SK-N-SH (cell line): ENCODE data around the gene ADPGK. TPM values are rescaled to one million over a fixed set of nuclear protein-coding genes. Genes with fewer than 3 reads are reported as not detected.

Experiments used
- CTCF ChIA-PET: fragments of 300-600, 350-600 bp; formaldehyde crosslinking; extraction: SDS; loops from one replicate; lab custom pipeline; 2021; lab: Yijun Ruan, JAX
- POLR2A ChIA-PET: fragments of 350-600 bp; sonication (Branson Sonifier 250); formaldehyde crosslinking; extraction: SDS; loops from one replicate; lab custom pipeline; 2020; ENCODE audit warnings: antibody characterized with exemption, inconsistent platforms; lab: Yijun Ruan, JAX
- DNase-seq: peaks from one replicate; pipeline ENCODE4 v3.0.0; 2012
- H2AFZ ChIP-seq: fragments of 200-600 bp; sonication (generic); 2 replicates; pipeline ENCODE4 v1.8.1; 2016; ENCODE audit warnings: antibody characterized with exemption, mild to moderate bottlenecking, low read depth
- H3F3A ChIP-seq: fragments of 200-600 bp; sonication (generic); replicated peaks from 2 replicates; pipeline ENCODE3; 2016; ENCODE audit warnings: antibody characterized with exemption, mild to moderate bottlenecking; ENCODE audit not compliant: insufficient read depth
- H3K27ac ChIP-seq, 2 experiments: fragments of 200-500 bp in 1 of 2; fragments of 200-600 bp in 1 of 2; sonication (Bioruptor generic) in 1 of 2; sonication (generic), shearing (Covaris generic) in 1 of 2; 2 replicates each; pipeline versions ENCODE4 v1.5.1 to v1.6.1; 2014 to 2016; ENCODE audit warnings: low read depth in 2 of 2, inconsistent platforms in 1 of 2, low read length in 1 of 2, mild to moderate bottlenecking in 1 of 2, mixed read lengths in 1 of 2
- H3K27me3 ChIP-seq: fragments of 200-600 bp; sonication (generic), shearing (Covaris generic); 2 replicates; pipeline ENCODE4 v1.6.1; 2016; ENCODE audit warnings: mixed run types; ENCODE audit not compliant: insufficient read depth
- H3K36me3 ChIP-seq, 2 experiments: fragments of 200-500 bp in 1 of 2; fragments of 200-600 bp in 1 of 2; sonication (Bioruptor generic) in 1 of 2; sonication (generic) in 1 of 2; replicated peaks in 1 of 2; 2 replicates each; pipeline versions ENCODE3 to v1.5.1; 2014 to 2016; ENCODE audit warnings: low read length in 1 of 2, mild to moderate bottlenecking in 1 of 2; ENCODE audit not compliant: insufficient read depth in 2 of 2, control insufficient read depth in 1 of 2
- H3K4me1 ChIP-seq, 2 experiments: fragments of 200-500 bp in 1 of 2; fragments of 200-600 bp in 1 of 2; sonication (Bioruptor generic) in 1 of 2; sonication (generic), shearing (Covaris generic) in 1 of 2; 2 replicates each; pipeline versions ENCODE4 v1.5.1 to v1.6.1; 2014 to 2016; ENCODE audit warnings: low read depth in 1 of 2, low read length in 1 of 2, mixed run types in 1 of 2; ENCODE audit not compliant: insufficient read depth in 2 of 2, control insufficient read depth in 1 of 2
- H3K4me2 ChIP-seq: fragments of 200-600 bp; sonication (generic), shearing (Covaris generic); 2 replicates; pipeline ENCODE4 v1.6.1; 2017; ENCODE audit warnings: mixed run types
- H3K4me3 ChIP-seq, 2 experiments: fragments of 200-500 bp in 1 of 2; fragments of 200-600 bp in 1 of 2; sonication (Bioruptor generic) in 1 of 2; sonication (generic), shearing (Covaris generic) in 1 of 2; 2 replicates each; pipeline versions ENCODE4 v1.5.1 to v1.8.1; 2014 to 2016; ENCODE audit warnings: low read depth in 2 of 2, inconsistent platforms in 1 of 2, low read length in 1 of 2, mild to moderate bottlenecking in 1 of 2, mixed read lengths in 1 of 2, moderate library complexity in 1 of 2
- H3K79me2 ChIP-seq: fragments of 200-600 bp; sonication (generic); 2 replicates; pipeline ENCODE4 v1.8.1; 2017; ENCODE audit warnings: mild to moderate bottlenecking; ENCODE audit not compliant: insufficient read depth
- H3K9ac ChIP-seq: fragments of 200-600 bp; sonication (generic); 2 replicates; pipeline ENCODE4 v1.6.1; 2017; ENCODE audit warnings: mixed run types
- H3K9me2 ChIP-seq: fragments of 200-600 bp; sonication (generic); 2 replicates; pipeline ENCODE4 v1.6.1; 2017; ENCODE audit warnings: mixed run types
- H3K9me3 ChIP-seq: fragments of 200-600 bp; sonication (generic); 2 replicates; pipeline ENCODE4 v1.6.1; 2017; ENCODE audit warnings: mixed run types, mild to moderate bottlenecking, moderate library complexity
- H4K20me1 ChIP-seq: fragments of 200-600 bp; sonication (generic); 2 replicates; pipeline ENCODE4 v1.6.1; 2017; ENCODE audit warnings: mild to moderate bottlenecking, mixed run types; ENCODE audit not compliant: insufficient read depth
- CHD2 ChIP-seq: fragments of 150-350 bp; IDR thresholded peaks from 2 replicates; pipeline ENCODE4 v1.6.1; 2018; ENCODE audit warnings: low read length; ENCODE audit not compliant: partially characterized antibody
- ELF1 ChIP-seq: IDR thresholded peaks from 2 replicates; pipeline ENCODE4 v1.4.0; 2012
- FOXM1 ChIP-seq: IDR thresholded peaks from 2 replicates; pipeline ENCODE4 v1.4.0; 2012; ENCODE audit warnings: low read depth, mild to moderate bottlenecking
- GABPA ChIP-seq: IDR thresholded peaks from 2 replicates; pipeline ENCODE4 v1.4.0; 2012; ENCODE audit warnings: low read depth, mild to moderate bottlenecking
- JUND ChIP-seq: IDR thresholded peaks from 2 replicates; pipeline ENCODE4 v1.4.0; 2012
- MAX ChIP-seq: IDR thresholded peaks from 2 replicates; pipeline ENCODE4 v1.4.0; 2012; ENCODE audit warnings: low read depth
- MXI1 ChIP-seq: IDR thresholded peaks from 2 replicates; pipeline ENCODE4 v1.6.1; 2012; ENCODE audit warnings: mild to moderate bottlenecking, low read depth, low read length, improper control_type of control experiment
- SMC3 ChIP-seq: IDR thresholded peaks from 2 replicates; pipeline ENCODE4 v1.6.1; 2012; ENCODE audit warnings: low read depth, low read length, improper control_type of control experiment
- TAF1 ChIP-seq: IDR thresholded peaks from 2 replicates; pipeline ENCODE4 v1.6.1; 2012; ENCODE audit warnings: low read depth, mild to moderate bottlenecking, low read length, moderate library complexity, borderline replicate concordance
- TCF12 ChIP-seq: IDR thresholded peaks from 2 replicates; pipeline ENCODE4 v1.4.0; 2012
- USF1 ChIP-seq: IDR thresholded peaks from 2 replicates; pipeline ENCODE4 v1.4.0; 2012; ENCODE audit warnings: low read depth, borderline replicate concordance
- USF2 ChIP-seq: fragments of 150-350 bp; IDR thresholded peaks from 2 replicates; pipeline ENCODE4 v1.6.1; 2017; ENCODE audit warnings: antibody characterized with exemption, low read length, low read depth, borderline replicate concordance
- WGBS: methylation state at CpG from one replicate; pipeline ENCODE4 v1.1.6; 2017; ENCODE audit warnings: low lambda C conversion rate; 5-methylcytosine and 5-hydroxymethylcytosine counted together
- polyA plus RNA-seq, 3 experiments: library from polyadenylated mRNA; depleted of rRNA; stranded (reverse); fragments of >200 nt; gene quantifications; 2 replicates each; pipeline ENCODE4 v1.2.3, GENCODE V29; 2012
- TF ChIP-seq, protein P1 (sequence below): fragments of 200-600 bp; sonication (generic); IDR thresholded peaks from 2 replicates; pipeline ENCODE4 v1.6.1; 2017; ENCODE audit warnings: antibody characterized with exemption, mild to moderate bottlenecking, moderate library complexity

ADPGK gene
- polyA plus RNA-seq, 1 of the 3 experiments (the other 2 are of a cell fraction), result 57.3 TPM

- no peaks in the 10 kb centered on the region for H3K27me3 ChIP-seq
- CTCF ChIA-PET, result interaction anchor here (0.8 to 4.4 kb wide), 5 partner anchors 9 to 479 kb away, joined by 3 to 21 read pairs (median 4); no protein-coding TSS in a partner anchor
- POLR2A ChIA-PET, result no interaction called here
- 66% methylated on average over 5 of the region's 7 CpGs for WGBS
- no peak overlapping the region for H3K4me3 ChIP-seq
- H3K4me2 ChIP-seq, result no peak overlapping the region
- no peaks in the 10 kb centered on the region for H3F3A ChIP-seq
- DNase-seq, result no peak
- no peaks in the 10 kb centered on the region for H3K79me2 ChIP-seq
- no peak overlapping the region for H3K27ac ChIP-seq
- no peak overlapping the region for H3K9ac ChIP-seq
- peaks cover 0 to 6% of the 10 kb centered on the region in 2 experiments; a peak in 1 of 4 replicates for H3K4me1 ChIP-seq
- H4K20me1 ChIP-seq, result no peaks in the 10 kb centered on the region
- no peak overlapping the region for H2AFZ ChIP-seq
- no peak for TF ChIP-seq MAX
- H3K9me3 ChIP-seq, result no peaks in the 10 kb centered on the region
- H3K9me2 ChIP-seq, result no peaks in the 10 kb centered on the region
- H3K36me3 ChIP-seq, result no peaks in the 10 kb centered on the region
Measured at GRCh38 chr15:72793766-72794660, 10.5 kb upstream of the ADPGK start.

- Histone ChIP-seq H3K27me3 (no peaks in the 10 kb centered on the region), H3K9me2 (no peaks in the 10 kb centered on the region), H3K36me3 (no peaks in the 10 kb centered on the region), H2AFZ (no peak overlapping the region), H3K9ac (no peak overlapping the region), H3F3A (no peaks in the 10 kb centered on the region), H3K27ac (no peak overlapping the region), H3K9me3 (no peaks in the 10 kb centered on the region), H3K4me3 (no peak overlapping the region)
- WGBS, result 55% methylated on average over 2 of the region's 2 CpGs
- DNase-seq, result no peak
- TF ChIP-seq FOXM1 (no peak), GABPA (no peak), USF1 (no peak), ELF1 (no peak), SMC3 (no peak), TCF12 (no peak), MXI1 (no peak), JUND (no peak), CHD2 (no peak), TAF1 (no peak), USF2 (no peak)
- TF ChIP-seq, protein P1, sequence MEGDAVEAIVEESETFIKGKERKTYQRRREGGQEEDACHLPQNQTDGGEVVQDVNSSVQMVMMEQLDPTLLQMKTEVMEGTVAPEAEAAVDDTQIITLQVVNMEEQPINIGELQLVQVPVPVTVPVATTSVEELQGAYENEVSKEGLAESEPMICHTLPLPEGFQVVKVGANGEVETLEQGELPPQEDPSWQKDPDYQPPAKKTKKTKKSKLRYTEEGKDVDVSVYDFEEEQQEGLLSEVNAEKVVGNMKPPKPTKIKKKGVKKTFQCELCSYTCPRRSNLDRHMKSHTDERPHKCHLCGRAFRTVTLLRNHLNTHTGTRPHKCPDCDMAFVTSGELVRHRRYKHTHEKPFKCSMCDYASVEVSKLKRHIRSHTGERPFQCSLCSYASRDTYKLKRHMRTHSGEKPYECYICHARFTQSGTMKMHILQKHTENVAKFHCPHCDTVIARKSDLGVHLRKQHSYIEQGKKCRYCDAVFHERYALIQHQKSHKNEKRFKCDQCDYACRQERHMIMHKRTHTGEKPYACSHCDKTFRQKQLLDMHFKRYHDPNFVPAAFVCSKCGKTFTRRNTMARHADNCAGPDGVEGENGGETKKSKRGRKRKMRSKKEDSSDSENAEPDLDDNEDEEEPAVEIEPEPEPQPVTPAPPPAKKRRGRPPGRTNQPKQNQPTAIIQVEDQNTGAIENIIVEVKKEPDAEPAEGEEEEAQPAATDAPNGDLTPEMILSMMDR, result no peak
- TF ChIP-seq, all 33 proteins: peak for 0
- Histone ChIP-seq H3K4me1 (peaks cover 0 to 6% of the 10 kb centered on the region in 2 experiments; a peak in 1 of 4 replicates), H4K20me1 (no peaks in the 10 kb centered on the region), H3K4me2 (no peak overlapping the region), H3K79me2 (no peaks in the 10 kb centered on the region)
- ChIA-PET CTCF (interaction anchor here (1.0 to 4.4 kb wide), 2 partner anchors 289 to 481 kb away, joined by 3 to 21 read pairs; no protein-coding TSS in a partner anchor), POLR2A (no interaction called here)
Measured at GRCh38 chr15:72792431-72792830, 8.9 kb upstream of the ADPGK start.
